Transverse colon (tissue), 3 donors: ENCODE data around the gene POU2F1.

Experiments
- POLR2A ChIP-seq: fragments of 450-650 bp; IDR thresholded peaks from one replicate; pipeline ENCODE4 v1.6.1; 2016; ENCODE audit warnings: antibody characterized with exemption, mild to moderate bottlenecking, moderate library complexity
- TF ChIP-seq, protein P1 (sequence below), 5 experiments: fragments of 200-600 bp in 3 of 5; fragments of 450-650 bp in 2 of 5; sonication (generic) in 3 of 5; IDR thresholded peaks; 1 replicate in 2 of 5; 2 replicates in 3 of 5; pipeline ENCODE4 v1.5.1; 2016 to 2017; ENCODE audit warnings: antibody characterized with exemption in 5 of 5, inconsistent platforms in 3 of 5, mild to moderate bottlenecking in 2 of 5, moderate library complexity in 1 of 5

DNA sequence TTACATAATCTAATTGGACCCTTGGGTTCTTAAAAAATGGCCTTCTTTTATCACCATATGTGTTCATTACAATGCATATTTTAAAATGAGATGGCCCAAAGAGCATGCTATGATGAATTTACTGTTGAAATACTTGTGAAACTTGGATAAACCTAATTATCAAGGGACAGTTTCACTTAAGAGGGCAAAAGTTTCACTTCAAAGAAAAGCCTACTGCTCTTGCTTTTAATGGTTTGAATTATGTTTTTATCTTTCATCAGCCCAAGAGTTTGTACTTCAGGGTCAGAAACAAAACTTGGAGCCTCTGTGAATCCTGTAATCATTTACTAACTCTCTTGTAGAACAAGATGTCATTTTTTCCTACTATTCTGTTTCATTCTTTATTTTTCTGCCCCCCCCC is 32.3 kb downstream of the POU2F1 start:
- TF ChIP-seq, protein P1, sequence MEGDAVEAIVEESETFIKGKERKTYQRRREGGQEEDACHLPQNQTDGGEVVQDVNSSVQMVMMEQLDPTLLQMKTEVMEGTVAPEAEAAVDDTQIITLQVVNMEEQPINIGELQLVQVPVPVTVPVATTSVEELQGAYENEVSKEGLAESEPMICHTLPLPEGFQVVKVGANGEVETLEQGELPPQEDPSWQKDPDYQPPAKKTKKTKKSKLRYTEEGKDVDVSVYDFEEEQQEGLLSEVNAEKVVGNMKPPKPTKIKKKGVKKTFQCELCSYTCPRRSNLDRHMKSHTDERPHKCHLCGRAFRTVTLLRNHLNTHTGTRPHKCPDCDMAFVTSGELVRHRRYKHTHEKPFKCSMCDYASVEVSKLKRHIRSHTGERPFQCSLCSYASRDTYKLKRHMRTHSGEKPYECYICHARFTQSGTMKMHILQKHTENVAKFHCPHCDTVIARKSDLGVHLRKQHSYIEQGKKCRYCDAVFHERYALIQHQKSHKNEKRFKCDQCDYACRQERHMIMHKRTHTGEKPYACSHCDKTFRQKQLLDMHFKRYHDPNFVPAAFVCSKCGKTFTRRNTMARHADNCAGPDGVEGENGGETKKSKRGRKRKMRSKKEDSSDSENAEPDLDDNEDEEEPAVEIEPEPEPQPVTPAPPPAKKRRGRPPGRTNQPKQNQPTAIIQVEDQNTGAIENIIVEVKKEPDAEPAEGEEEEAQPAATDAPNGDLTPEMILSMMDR (IDR thresholded peaks at IDR 0.05): no peak
- no peak for TF ChIP-seq POLR2A
